ENCODE data around the gene PGBD5.

PGBD5 gene

GRCh38 chr1:230394134-230394533, 32.0 kb downstream of the PGBD5 start:
- no peak for DNase-seq

- DNase-seq = no peak
Observed at GRCh38 chr1:230393722-230394121, 32.4 kb downstream of the PGBD5 start.

DNA sequence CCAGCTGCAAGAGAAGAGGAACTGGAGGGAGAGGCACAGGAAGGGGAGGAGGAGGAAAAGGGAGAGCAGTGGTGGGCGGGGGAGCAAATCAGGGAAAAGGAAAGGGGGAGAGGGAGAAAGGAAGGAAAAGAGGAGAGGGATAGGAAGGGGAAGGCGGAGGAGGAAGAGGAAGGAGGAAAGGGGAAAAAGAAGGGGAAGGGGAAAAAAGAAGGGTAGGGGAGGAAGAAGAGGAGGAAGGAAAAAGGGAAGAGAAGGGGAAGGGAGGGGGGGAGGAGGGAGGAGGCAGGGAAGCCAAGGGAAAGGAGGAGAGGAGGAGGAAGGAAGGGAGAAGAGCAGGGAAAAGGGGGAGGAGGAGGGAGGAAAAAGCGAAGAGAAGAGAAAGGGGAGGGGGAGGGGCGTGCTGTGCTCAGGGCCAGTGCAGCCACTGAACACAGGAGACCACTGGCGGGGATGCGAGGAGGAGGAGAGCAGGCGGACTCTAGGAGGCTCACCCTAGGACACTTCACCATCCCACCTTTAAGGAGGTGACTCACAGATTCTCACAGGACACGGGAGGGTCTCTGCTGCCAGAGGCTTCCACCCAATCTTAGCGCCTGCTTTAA, 33.1 kb downstream of the PGBD5 start:
- no peak for DNase-seq

DNA sequence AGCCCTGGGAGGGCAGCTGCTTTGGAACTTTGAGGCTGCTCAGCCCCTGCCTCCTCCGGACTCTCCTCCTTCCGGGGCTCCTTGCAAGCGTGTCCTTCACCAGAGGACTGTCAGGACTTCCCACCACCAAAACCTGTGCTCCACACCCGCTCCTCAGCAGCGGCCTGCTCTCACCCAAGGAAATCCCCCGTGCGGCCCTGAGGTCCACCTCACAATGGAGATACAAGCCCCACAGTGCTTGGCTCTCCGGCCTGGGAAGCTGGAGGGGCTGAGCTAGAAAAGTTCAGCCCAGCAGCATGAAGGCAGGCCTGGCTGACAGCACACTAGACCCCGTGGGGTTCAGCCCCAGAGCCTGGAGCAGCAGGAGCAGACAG, 33.6 kb downstream of the PGBD5 start:
- no peak for DNase-seq

GRCh38 chr1:230391776-230392535, 34.2 kb downstream of the PGBD5 start:
- DNase-seq = no peak

DNA sequence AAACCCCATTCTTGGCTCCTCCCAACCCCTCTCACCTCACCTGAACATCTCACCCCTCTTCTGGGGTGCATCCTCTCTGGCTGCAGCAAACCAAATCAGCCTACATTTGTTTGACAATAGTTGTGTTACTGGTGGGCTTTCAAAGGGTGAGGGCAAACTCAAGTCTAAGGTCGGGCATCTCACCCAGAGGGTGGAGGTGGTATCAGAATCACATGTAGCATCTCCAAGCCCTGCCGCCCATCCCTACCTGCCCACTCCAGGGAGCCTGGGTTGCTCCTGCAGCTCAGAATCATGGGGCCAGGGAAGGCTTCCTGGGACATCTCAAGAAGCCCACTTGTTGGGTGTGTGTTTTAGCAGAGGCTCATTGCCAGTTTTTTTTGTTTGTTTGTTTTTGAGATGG, 35.8 kb downstream of the PGBD5 start:
- no peak for DNase-seq

- no peak for DNase-seq
Observed at GRCh38 chr1:230387876-230388275, 38.3 kb downstream of the PGBD5 start.

GRCh38 chr1:230387296-230387695, 38.8 kb downstream of the PGBD5 start:
- no peak for DNase-seq

GRCh38 chr1:230386637-230387262, 39.4 kb downstream of the PGBD5 start:
- no peak for DNase-seq

- DNase-seq = no peak
Observed at GRCh38 chr1:230385930-230386329, 40.2 kb downstream of the PGBD5 start.

DNA sequence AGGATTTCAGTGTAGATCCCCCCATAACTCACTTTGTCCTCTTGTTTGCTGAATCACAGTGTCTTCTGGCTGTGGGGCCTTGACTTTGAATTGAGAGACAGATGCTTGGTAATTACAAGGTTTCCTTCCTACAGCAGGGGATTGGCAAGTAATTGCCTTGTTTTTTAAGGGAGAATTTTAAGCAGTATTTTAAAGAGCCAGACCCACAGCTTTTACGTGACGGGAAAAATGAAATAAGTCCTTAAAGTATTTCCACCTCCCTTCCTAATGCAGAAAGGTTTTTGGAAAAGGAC, 41.0 kb downstream of the PGBD5 start:
- no peak for DNase-seq

- DNase-seq = no peak
Observed at GRCh38 chr1:230384380-230385157, 41.6 kb downstream of the PGBD5 start.

DNA sequence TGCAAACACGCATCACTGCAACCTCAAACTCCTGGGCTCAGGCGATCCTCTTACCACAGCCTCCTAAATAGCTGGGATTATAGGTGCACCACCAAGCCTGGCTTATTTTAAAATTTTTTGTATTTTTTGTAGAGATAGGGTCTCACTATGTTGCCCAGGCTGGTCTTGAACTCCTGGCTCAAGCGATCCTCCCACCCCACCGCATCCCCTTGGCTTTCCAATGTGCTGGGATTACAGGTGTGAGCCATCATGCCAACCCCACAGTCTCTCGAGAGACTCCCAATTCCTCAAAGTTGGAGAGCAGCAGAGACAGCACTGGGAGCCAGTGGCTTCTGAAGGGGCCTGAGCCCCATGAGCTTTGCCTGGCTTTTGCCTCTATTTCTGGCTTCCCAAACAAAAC, 42.7 kb downstream of the PGBD5 start:
- no peak for DNase-seq

DNA sequence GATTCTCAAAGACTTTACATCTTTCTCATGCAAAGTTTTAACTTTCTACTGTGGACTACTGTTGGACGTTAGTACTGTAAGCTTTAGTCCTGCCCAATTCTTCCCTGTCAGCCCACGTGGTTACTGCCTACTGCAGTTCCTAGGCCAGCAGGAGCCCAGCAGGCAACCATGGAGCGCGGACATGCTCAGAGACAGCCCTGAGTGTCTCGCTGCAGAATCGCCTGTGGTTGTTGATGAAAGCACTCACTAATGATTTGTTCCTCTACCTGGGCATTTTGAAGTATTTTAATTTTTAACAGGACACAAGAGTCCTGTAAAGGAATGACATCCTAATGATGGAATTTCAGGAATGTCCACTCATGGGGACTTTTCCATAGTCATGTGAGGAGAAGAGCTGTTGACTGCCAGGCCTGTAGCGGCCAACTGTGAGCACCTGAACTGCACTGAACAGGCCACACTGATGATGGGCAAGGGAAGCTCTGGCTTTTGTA, 44.1 kb downstream of the PGBD5 start:
- no peak for DNase-seq

DNA sequence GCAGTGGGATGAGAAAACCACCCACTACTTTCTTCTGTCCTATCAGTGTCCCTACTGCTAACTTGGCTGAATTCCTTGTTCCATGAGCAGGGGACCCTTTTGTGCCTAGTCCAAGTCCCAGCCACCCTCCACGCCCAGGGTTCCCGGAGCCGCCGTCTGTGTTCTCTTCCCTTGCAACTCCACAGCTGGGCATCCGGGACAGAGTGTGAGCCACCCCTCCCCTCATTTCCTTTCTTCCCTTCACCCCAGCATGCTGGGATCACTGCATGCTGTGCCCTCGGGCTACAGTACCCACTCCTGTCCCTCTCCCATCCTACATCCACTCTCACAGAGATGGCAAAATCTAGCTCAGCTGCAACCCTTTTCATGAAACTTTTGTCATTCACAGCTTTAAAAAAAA, 44.5 kb downstream of the PGBD5 start:
- no peak for DNase-seq

- DNase-seq = no peak
Observed at GRCh38 chr1:230381049-230381467, 45.1 kb downstream of the PGBD5 start.

DNA sequence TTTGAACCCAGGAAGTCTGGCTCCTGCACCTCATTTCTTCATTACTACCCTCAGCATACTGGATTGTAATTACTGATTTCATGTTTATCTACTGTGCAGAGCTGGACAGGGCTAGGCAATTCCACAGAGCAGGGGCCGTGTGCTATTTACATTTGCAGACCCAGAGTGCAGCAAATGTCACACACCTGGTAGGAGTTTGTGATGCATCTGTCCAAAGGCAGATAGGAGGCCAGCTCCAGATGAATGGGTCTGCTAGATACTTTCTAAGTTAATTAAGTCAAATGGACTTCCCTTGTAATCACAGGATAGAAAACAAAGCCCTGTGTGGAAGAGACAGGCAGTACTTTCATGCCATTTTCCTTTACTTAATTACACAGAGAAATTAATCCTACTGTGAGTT, 46.2 kb downstream of the PGBD5 start:
- DNase-seq = no peak

- DNase-seq = no peak
Observed at GRCh38 chr1:230379462-230379861, 46.7 kb downstream of the PGBD5 start.

- no peak for DNase-seq
Observed at GRCh38 chr1:230377851-230378250, 48.3 kb downstream of the PGBD5 start.

- no peak for DNase-seq
Observed at GRCh38 chr1:230377324-230377723, 48.8 kb downstream of the PGBD5 start.

DNA sequence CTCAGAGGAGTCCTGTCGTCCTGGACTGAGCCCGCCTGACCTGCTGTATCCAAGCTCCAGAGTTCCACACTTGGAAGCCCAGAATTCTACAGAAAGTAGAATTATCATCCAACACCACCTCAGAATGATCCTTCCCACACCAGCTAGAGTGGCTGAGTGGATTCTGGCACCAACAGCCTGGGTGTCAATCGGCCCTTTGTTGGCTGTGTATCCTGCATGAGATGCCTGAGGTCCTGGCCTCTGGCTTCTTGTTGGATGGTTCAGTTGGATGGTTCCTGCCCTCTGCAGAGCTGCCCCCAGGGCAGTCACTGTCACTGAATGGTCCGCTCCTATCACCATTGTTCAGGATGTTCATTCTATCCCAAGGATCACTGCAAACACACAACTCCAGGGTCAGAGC, 49.8 kb downstream of the PGBD5 start:
- no peak for DNase-seq

- no peak for DNase-seq
Observed at GRCh38 chr1:230375780-230376179, 50.4 kb downstream of the PGBD5 start.

- no peak for DNase-seq
Observed at GRCh38 chr1:230375147-230375546, 51.0 kb downstream of the PGBD5 start.

Measured in activated naive CD4-positive, alpha-beta T cell treated with anti-CD3 and anti-CD28 coated beads, Interleukin-2, amount 50 U/mL, for 16 hours (primary cell).